Caco-2 (cell line): Measurements from ENCODE around the gene FAM107B. TPM values are rescaled to one million over a fixed set of nuclear protein-coding genes. Genes with fewer than 3 reads are reported as not detected.

Experiments used
- BruUV-seq: library from RNA; stranded (reverse); fragments of 400-500 nt; replicated peaks from 2 replicates; lab custom pipeline; 2021; lab: Mats Ljungman, UMichigan
- CTCF ChIA-PET: fragments of 300-600 bp; sonication (Branson Sonifier 250); formaldehyde crosslinking; loops from one replicate; lab custom pipeline; 2022; ENCODE audit warnings: antibody characterized with exemption; lab: Charles Lee
- POLR2A ChIA-PET: fragments of 300-600 bp; sonication (Branson Sonifier 250); formaldehyde crosslinking; loops from one replicate; lab custom pipeline; 2022; ENCODE audit warnings: antibody characterized with exemption; lab: Charles Lee
- DNase-seq, 2 experiments: peaks; one replicate each; pipeline versions ENCODE4 v3.0.0 to v3.0.0-alpha.2; 2020 to 2022
- H3K27me3 ChIP-seq: replicated peaks from 2 replicates; pipeline ENCODE4 v1.6.0; 2011; ENCODE audit warnings: low read length; ENCODE audit not compliant: control insufficient read depth, insufficient read depth
- H3K36me3 ChIP-seq: 2 replicates; pipeline ENCODE4 v1.5.1; 2011; ENCODE audit warnings: low read length; ENCODE audit not compliant: control insufficient read depth, insufficient read depth
- H3K4me1 ChIP-seq: fragments of 250-450 bp; sonication (Bioruptor Pico); 2 replicates; pipeline ENCODE4 v1.5.1; 2020; ENCODE audit warnings: mild to moderate bottlenecking
- H3K4me3 ChIP-seq: 2 replicates; pipeline ENCODE4 v1.5.1; 2011; ENCODE audit warnings: low read depth, mild to moderate bottlenecking, control low read depth, low read length
- H3K9me3 ChIP-seq: fragments of 250-450 bp; sonication (Bioruptor Pico); 2 replicates; pipeline ENCODE4 v1.5.1; 2020; ENCODE audit warnings: mild to moderate bottlenecking, moderate library complexity
- H3K27ac Mint-ChIP-seq: one replicate; pipeline ENCODE4 v1.8.0; 2022; ENCODE audit warnings: mixed read lengths; ENCODE audit not compliant: unreplicated experiment
- H3K27me3 Mint-ChIP-seq: one replicate; pipeline ENCODE4 v1.8.0; 2022; ENCODE audit warnings: mixed read lengths; ENCODE audit not compliant: insufficient read depth, unreplicated experiment
- H3K36me3 Mint-ChIP-seq: one replicate; pipeline ENCODE4 v1.8.0; 2022; ENCODE audit warnings: mild to moderate bottlenecking, mixed read lengths; ENCODE audit not compliant: insufficient read depth, unreplicated experiment
- H3K4me1 Mint-ChIP-seq: one replicate; pipeline ENCODE4 v1.8.0; 2022; ENCODE audit warnings: low read depth, mixed read lengths; ENCODE audit not compliant: unreplicated experiment
- H3K4me3 Mint-ChIP-seq: one replicate; pipeline ENCODE4 v1.8.0; 2022; ENCODE audit warnings: mild to moderate bottlenecking, moderate library complexity, mixed read lengths; ENCODE audit not compliant: unreplicated experiment
- H3K9me3 Mint-ChIP-seq: one replicate; pipeline ENCODE4 v1.8.0; 2022; ENCODE audit warnings: mixed read lengths; ENCODE audit not compliant: unreplicated experiment
- intact Hi-C: fragments of 100-400 bp; cut with micrococcal nuclease; formaldehyde crosslinking; loops from one replicate; pipeline ENCODE4 v1.10.0; 2022; ENCODE audit not compliant: unreplicated experiment
- total RNA-seq: library from RNA; stranded (reverse); gene quantifications from 2 replicates; pipeline ENCODE4 v1.2.3, GENCODE V29; 2022
- TF ChIP-seq, protein P1 (sequence below), 2 experiments: fragments of 200-600 bp in 1 of 2; IDR thresholded peaks; 1 replicate in 1 of 2; 2 replicates in 1 of 2; pipeline versions ENCODE4 v1.5.1 to v1.8.0; 2011 to 2022; ENCODE audit warnings: antibody characterized with exemption in 1 of 2, control low read depth in 1 of 2, inconsistent platforms in 1 of 2, low read depth in 1 of 2, low read length in 1 of 2, mild to moderate bottlenecking in 1 of 2, moderate library complexity in 1 of 2; ENCODE audit not compliant: insufficient read depth in 1 of 2, severe bottlenecking in 1 of 2, unreplicated experiment in 1 of 2

FAM107B gene
- total RNA-seq, 1 experiment from 2014 or later = 206 TPM

DNA sequence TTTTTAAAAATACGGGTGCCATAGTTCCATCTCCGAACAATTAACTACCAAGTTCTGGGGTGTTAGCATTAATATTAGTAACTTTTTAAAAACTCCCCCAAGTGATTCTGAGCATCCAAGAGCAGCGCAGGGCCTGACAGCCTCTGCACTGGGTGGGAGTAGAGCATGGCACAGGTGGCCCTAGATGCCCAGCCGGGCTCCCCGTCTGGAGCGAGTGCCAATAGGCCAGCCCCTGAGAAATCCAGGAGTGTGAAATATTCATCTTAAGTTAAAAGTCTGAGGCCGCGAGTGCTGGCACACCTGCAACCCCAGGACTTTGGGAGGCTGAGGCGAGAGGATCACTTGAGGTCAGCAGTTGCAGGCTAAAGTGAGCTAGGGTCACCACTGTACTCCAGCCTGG lies 16.2 kb downstream of the FAM107B start:
- H3K4me3 ChIP-seq = no peak overlapping the region
- Mint-ChIP-seq H3K4me3 (no peak overlapping the region), H3K27ac (no peak overlapping the region), H3K36me3 (no peaks in the 10 kb centered on the region), H3K4me1 (no peaks in the 10 kb centered on the region), H3K9me3 (peaks cover 7% of the 10 kb centered on the region), H3K27me3 (no peaks in the 10 kb centered on the region)
- TF ChIP-seq, protein P1, sequence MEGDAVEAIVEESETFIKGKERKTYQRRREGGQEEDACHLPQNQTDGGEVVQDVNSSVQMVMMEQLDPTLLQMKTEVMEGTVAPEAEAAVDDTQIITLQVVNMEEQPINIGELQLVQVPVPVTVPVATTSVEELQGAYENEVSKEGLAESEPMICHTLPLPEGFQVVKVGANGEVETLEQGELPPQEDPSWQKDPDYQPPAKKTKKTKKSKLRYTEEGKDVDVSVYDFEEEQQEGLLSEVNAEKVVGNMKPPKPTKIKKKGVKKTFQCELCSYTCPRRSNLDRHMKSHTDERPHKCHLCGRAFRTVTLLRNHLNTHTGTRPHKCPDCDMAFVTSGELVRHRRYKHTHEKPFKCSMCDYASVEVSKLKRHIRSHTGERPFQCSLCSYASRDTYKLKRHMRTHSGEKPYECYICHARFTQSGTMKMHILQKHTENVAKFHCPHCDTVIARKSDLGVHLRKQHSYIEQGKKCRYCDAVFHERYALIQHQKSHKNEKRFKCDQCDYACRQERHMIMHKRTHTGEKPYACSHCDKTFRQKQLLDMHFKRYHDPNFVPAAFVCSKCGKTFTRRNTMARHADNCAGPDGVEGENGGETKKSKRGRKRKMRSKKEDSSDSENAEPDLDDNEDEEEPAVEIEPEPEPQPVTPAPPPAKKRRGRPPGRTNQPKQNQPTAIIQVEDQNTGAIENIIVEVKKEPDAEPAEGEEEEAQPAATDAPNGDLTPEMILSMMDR (IDR thresholded peaks at IDR 0.05; ENCODE audit: insufficient read depth in 1 of 2, low read depth in 1 of 2, low read length in 1 of 2, severe bottlenecking in 1 of 2, unreplicated experiment in 1 of 2) = no peak
- no peaks in the 10 kb centered on the region for H3K36me3 ChIP-seq
- POLR2A ChIA-PET = no interaction called here
- no peaks in the 10 kb centered on the region for H3K4me1 ChIP-seq
- H3K27me3 ChIP-seq = no peaks in the 10 kb centered on the region
- no peak for DNase-seq
- intact Hi-C loops = no loop called here
- CTCF ChIA-PET = no interaction called here
- H3K9me3 ChIP-seq = no peaks in the 10 kb centered on the region
- BruUV-seq = no TSS peak

DNA sequence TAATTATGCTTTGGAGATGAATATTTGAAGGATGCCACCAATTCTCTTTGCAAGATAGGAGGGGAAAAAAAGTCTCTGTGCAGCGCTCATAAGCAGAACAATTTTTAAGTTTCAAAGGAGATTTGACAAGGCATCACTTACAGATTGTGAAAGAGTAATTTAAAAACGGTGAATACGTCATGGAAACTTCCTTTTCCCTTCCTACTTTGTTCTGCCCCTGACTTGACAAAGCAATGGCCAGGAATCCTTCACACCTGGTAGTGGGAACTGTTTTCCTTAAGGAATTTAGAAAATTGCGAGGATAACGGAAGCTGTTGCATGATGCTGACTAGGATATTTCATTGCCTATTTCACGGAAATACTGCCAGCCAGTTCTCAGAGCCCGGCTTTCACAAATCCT lies 16.7 kb downstream of the FAM107B start:
- Histone ChIP-seq H3K36me3 (no peaks in the 10 kb centered on the region), H3K9me3 (no peaks in the 10 kb centered on the region), H3K4me1 (no peaks in the 10 kb centered on the region), H3K4me3 (no peak overlapping the region), H3K27me3 (no peaks in the 10 kb centered on the region)
- BruUV-seq = no TSS peak
- H3K4me3 Mint-ChIP-seq = no peak overlapping the region
- H3K36me3 Mint-ChIP-seq = no peaks in the 10 kb centered on the region
- H3K4me1 Mint-ChIP-seq = no peaks in the 10 kb centered on the region
- intact Hi-C loops = no loop called here
- no peaks in the 10 kb centered on the region for H3K27me3 Mint-ChIP-seq
- TF ChIP-seq, protein P1 (IDR thresholded peaks at IDR 0.05; ENCODE audit: insufficient read depth in 1 of 2, low read depth in 1 of 2, low read length in 1 of 2, severe bottlenecking in 1 of 2, unreplicated experiment in 1 of 2) = no peak
- peaks cover 7% of the 10 kb centered on the region for H3K9me3 Mint-ChIP-seq
- DNase-seq = no peak
- CTCF ChIA-PET = no interaction called here
- POLR2A ChIA-PET = no interaction called here
- no peak overlapping the region for H3K27ac Mint-ChIP-seq

DNA sequence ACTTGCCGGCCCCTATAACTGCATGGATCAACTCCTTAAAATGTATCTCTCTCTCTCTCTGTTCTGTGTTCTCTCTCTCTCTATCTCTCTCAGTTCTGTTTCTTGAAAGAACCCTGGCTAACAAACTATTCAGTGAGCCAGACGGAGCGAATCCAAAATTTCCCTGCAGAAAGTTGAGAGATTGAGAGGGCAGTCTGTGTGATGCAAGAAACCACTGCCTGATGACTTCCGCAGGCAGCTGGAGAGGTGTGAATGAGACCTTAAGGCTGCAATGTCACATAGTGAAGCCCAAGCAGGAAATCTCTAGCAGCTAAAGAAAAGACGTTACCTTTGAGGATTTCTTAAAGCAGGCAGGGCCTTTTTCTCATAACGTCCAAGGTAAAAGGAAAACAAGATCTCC lies 17.3 kb downstream of the FAM107B start:
- ChIA-PET CTCF (no interaction called here), POLR2A (no interaction called here)
- Mint-ChIP-seq H3K27ac (no peak overlapping the region), H3K4me3 (no peak overlapping the region), H3K36me3 (no peaks in the 10 kb centered on the region), H3K4me1 (no peaks in the 10 kb centered on the region), H3K27me3 (no peaks in the 10 kb centered on the region), H3K9me3 (peaks cover 7% of the 10 kb centered on the region)
- intact Hi-C loops = no loop called here
- Histone ChIP-seq H3K36me3 (no peaks in the 10 kb centered on the region), H3K9me3 (no peaks in the 10 kb centered on the region), H3K4me1 (no peaks in the 10 kb centered on the region), H3K4me3 (no peak overlapping the region), H3K27me3 (no peaks in the 10 kb centered on the region)
- no TSS peak for BruUV-seq
- TF ChIP-seq, protein P1 (IDR thresholded peaks at IDR 0.05; ENCODE audit: insufficient read depth in 1 of 2, low read depth in 1 of 2, low read length in 1 of 2, severe bottlenecking in 1 of 2, unreplicated experiment in 1 of 2) = no peak
- no peak for DNase-seq
